Coronary artery (tissue), 2 donors: ENCODE results near the gene FAM184A.

Experiments used
- DNase-seq: peaks from one replicate; pipeline ENCODE4 v3.0.0-alpha.2; 2017; ENCODE audit warnings: low spot score
- H3K27ac ChIP-seq, 2 donors: fragments of 200-600 bp; sonication (generic); one replicate each; pipeline ENCODE4 v1.5.1; 2016 to 2019
- H3K4me3 ChIP-seq: fragments of 200-600 bp; sonication (generic); 2 replicates; pipeline ENCODE4 v1.5.1; 2016; ENCODE audit warnings: mild to moderate bottlenecking, moderate library complexity
- CTCF ChIP-seq: fragments of 200-600 bp; sonication (generic); IDR thresholded peaks from one replicate; pipeline ENCODE4 v1.5.1; 2019; ENCODE audit warnings: antibody characterized with exemption

FAM184A gene

DNA sequence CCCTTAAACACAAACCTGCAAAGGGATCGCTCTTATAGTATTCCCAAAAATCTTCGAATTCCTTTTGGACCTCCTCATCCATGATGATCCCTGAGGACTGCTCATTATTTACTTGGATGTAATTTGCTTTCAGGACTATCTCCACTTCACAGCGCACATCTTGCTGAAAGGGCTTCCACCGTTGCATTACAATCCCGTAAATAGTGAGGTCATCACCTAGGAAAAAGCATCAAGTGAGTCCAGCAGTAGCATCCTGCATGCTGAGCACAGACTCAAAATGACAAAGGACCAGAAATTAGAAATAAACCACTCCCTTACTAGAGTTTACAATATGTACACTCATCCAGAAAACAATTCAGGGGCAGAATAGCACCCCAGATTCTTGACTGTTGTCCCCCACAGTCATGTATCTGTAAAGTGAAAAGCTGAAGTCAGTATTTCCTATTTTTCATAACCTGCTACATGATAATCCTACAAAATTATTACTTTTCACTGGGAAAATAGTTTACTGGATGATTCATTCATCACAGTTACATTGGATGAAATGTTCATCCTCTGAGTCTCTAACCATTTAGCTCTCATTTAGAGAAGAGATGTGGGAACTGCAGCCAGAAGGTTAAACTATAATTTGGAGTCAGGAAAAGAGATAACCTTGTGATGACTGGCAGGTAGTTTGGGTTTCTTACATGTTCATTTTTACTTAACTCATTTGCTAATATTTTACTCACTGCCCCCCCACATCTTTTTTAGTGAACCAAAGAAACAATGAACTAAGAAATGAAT, 160.7 kb downstream of the FAM184A start:
- H3K27ac ChIP-seq: no peak overlapping the region
- H3K4me3 ChIP-seq: no peak overlapping the region
- DNase-seq: no peak
- TF ChIP-seq CTCF: no peak

DNA sequence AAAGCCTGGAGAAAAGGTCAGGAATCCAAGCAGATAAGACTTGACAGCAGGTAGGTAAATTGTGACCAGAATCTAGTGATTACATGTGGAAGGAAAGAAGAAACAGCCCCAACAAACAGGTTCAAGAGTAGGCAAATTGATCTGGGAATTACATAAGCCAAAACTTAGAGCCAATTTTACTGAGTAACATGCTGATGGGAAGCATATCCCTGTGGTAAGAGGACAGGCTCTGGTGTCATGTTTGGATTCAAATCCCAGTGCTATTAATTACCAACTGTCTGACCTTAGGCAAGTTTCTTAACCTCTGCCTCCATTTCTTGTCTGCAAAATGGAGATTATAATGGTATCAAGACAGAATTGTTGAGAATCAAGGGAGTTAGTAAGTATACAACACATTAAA, 163.9 kb downstream of the FAM184A start:
- no peak for TF ChIP-seq CTCF

GRCh38 chr6:118913161-118913560, 165.3 kb downstream of the FAM184A start:
- no peak overlapping the region for H3K27ac ChIP-seq
- no peak for TF ChIP-seq CTCF
- DNase-seq: no peak

More for the DNA sequence above, 163.9 kb downstream of the FAM184A start:
- H3K4me3 ChIP-seq: no peak overlapping the region
- H3K27ac ChIP-seq: no peak overlapping the region
- DNase-seq: no peak

DNA sequence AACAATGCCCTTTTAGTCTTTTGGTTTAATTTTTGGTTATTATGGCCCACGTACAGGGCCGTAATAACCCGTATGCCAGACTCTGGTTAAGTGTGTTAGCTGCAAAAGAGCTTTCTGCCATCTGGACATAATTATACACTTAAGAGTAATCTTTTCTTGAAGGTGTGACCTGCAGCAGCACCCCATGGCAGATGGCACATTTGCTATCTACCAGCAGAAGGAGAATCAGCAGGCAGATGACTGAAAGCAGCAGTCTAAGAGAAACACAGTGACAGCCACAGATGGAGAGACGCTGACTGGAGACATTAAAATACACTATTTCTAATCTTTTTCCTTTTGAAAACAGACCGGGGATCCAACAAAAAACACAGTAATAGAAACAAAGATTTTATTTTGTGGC, 165.8 kb downstream of the FAM184A start:
- no peak for TF ChIP-seq CTCF
- Histone ChIP-seq H3K4me3 (no peak overlapping the region), H3K27ac (no peak overlapping the region)
- no peak for DNase-seq

More at GRCh38 chr6:118913161-118913560, 165.3 kb downstream of the FAM184A start:
- no peak overlapping the region for H3K4me3 ChIP-seq
